Uterus (tissue), 4 donors: ENCODE results near the gene RNF157. TPM values are rescaled to one million over a fixed set of nuclear protein-coding genes. Genes with fewer than 3 reads are reported as not detected.
"Not testable (repeated sequence)": the region's sequence is repeated elsewhere in the genome, so short reads cannot be mapped to it uniquely, and the experiment has no call there.

ENCODE experiments used
- DNase-seq, 2 donors: peaks; one replicate each; pipeline ENCODE4 v3.0.0-alpha.2; 2019 to 2020
- H3K27ac ChIP-seq, 2 donors: fragments of 200-600 bp; sonication (generic); 1 replicate in 1 of 2; 2 replicates in 1 of 2; pipeline ENCODE4 v1.5.1; 2016 to 2018
- H3K27me3 ChIP-seq, 2 donors: fragments of 200-600 bp; sonication (generic); one replicate each; pipeline ENCODE4 v1.5.1; 2018 to 2019; ENCODE audit warnings: control low read depth in 1 of 2
- H3K36me3 ChIP-seq, 2 donors: fragments of 200-600 bp; sonication (generic); one replicate each; pipeline ENCODE4 v1.5.1; 2019; ENCODE audit warnings: control low read depth in 1 of 2
- H3K4me1 ChIP-seq, 2 donors: fragments of 200-600 bp; sonication (generic); one replicate each; pipeline ENCODE4 v1.5.1; 2018 to 2019; ENCODE audit warnings: control low read depth in 1 of 2
- H3K4me3 ChIP-seq, 2 donors: fragments of 200-600 bp; sonication (generic); 1 replicate in 1 of 2; 2 replicates in 1 of 2; pipeline ENCODE4 v1.5.1; 2018 to 2019; ENCODE audit warnings: mild to moderate bottlenecking in 1 of 2
- H3K9me3 ChIP-seq, 2 donors: fragments of 200-600 bp; sonication (generic); one replicate each; pipeline ENCODE4 v1.5.1; 2019; ENCODE audit warnings: control low read depth in 1 of 2
- CTCF ChIP-seq, 4 experiments: fragments of 200-600 bp in 2 of 4; fragments of 450-650 bp in 2 of 4; sonication (generic) in 2 of 4; IDR thresholded peaks; one replicate each; pipeline ENCODE4 v1.5.1; 2016 to 2019; ENCODE audit warnings: antibody characterized with exemption in 4 of 4, mild to moderate bottlenecking in 2 of 4, moderate library complexity in 1 of 4
- POLR2A ChIP-seq, 2 donors: fragments of 450-650 bp; IDR thresholded peaks; one replicate each; pipeline ENCODE4 v1.6.1; 2016; ENCODE audit warnings: antibody characterized with exemption in 2 of 2, mild to moderate bottlenecking in 1 of 2, moderate library complexity in 1 of 2
- intact Hi-C: fragments of 100-400 bp; cut with DNase I; formaldehyde crosslinking; loops from one replicate; pipeline ENCODE4 v1.15.1; 2023; ENCODE audit warnings: low total_unique reads
- total RNA-seq, 4 donors: library from RNA; depleted of rRNA in 3 of 4; stranded (reverse); fragments of >200 nt in 3 of 4; gene quantifications; one replicate each; pipeline versions ENCODE4 v1.1.0 to v1.2.4, GENCODE V29; 2014 to 2023
- donor health status: DM: yes; HTN: yes; CAD: no.

The RNF157 gene
- total RNA-seq, 4 donors from 2014 or later, result 0.77 to 5.7 (median 1.7) TPM

GRCh38 chr17:76207275-76208059, 32.8 kb downstream of the RNF157 start:
- no peaks in the 10 kb centered on the region for H3K27me3 ChIP-seq
- H3K4me3 ChIP-seq, result no peak overlapping the region
- no peaks in the 10 kb centered on the region for H3K9me3 ChIP-seq
- no peak for TF ChIP-seq POLR2A (IDR thresholded peaks at IDR 0.05)
- no peak for TF ChIP-seq CTCF (IDR thresholded peaks at IDR 0.05)
- H3K27ac ChIP-seq, result no peak overlapping the region
- H3K4me1 ChIP-seq, result no peaks in the 10 kb centered on the region
- intact Hi-C loops, result no loop called here
- no peak for DNase-seq
- H3K36me3 ChIP-seq, result no peaks in the 10 kb centered on the region

GRCh38 chr17:76205542-76206144, 34.6 kb downstream of the RNF157 start:
- intact Hi-C loops, DNase-seq, H3K4me3 ChIP-seq, H3K9me3 ChIP-seq, H3K27me3 ChIP-seq, H3K36me3 ChIP-seq, H3K27ac ChIP-seq, H3K4me1 ChIP-seq: not testable (repeated sequence)

GRCh38 chr17:76204277-76204676, 36.0 kb downstream of the RNF157 start:
- Histone ChIP-seq H3K36me3 (no peaks in the 10 kb centered on the region), H3K27ac (no peak overlapping the region), H3K4me3 (no peak overlapping the region), H3K27me3 (no peaks in the 10 kb centered on the region), H3K9me3 (no peaks in the 10 kb centered on the region), H3K4me1 (no peaks in the 10 kb centered on the region)
- intact Hi-C loops, result no loop called here
- TF ChIP-seq CTCF (IDR thresholded peaks at IDR 0.05) (no peak), POLR2A (IDR thresholded peaks at IDR 0.05) (no peak)
- no peak for DNase-seq

- TF ChIP-seq CTCF (IDR thresholded peaks at IDR 0.05) (no peak), POLR2A (IDR thresholded peaks at IDR 0.05) (no peak)
- Histone ChIP-seq H3K36me3 (no peaks in the 10 kb centered on the region), H3K27me3 (no peaks in the 10 kb centered on the region), H3K4me3 (no peak overlapping the region), H3K9me3 (no peaks in the 10 kb centered on the region), H3K4me1 (no peaks in the 10 kb centered on the region), H3K27ac (no peak overlapping the region)
- intact Hi-C loops, result no loop called here
- DNase-seq, result no peak
Measured at GRCh38 chr17:76200354-76200753, 39.9 kb downstream of the RNF157 start.

- Histone ChIP-seq H3K27ac (no peak overlapping the region), H3K4me1 (no peaks in the 10 kb centered on the region), H3K36me3 (no peaks in the 10 kb centered on the region), H3K4me3 (no peak overlapping the region), H3K27me3 (no peaks in the 10 kb centered on the region), H3K9me3 (no peaks in the 10 kb centered on the region)
- no peak for DNase-seq
- TF ChIP-seq POLR2A (IDR thresholded peaks at IDR 0.05) (no peak), CTCF (IDR thresholded peaks at IDR 0.05) (no peak)
- intact Hi-C loops, result no loop called here
Measured at GRCh38 chr17:76199469-76199868, 40.8 kb downstream of the RNF157 start.
